Measurements from ENCODE around the gene ANKRD11. TPM values are rescaled to one million over a fixed set of nuclear protein-coding genes. Genes with fewer than 3 reads are reported as not detected.

Gene ANKRD11
- polyA plus RNA-seq, 1 experiment, result 48.1 TPM

DNA sequence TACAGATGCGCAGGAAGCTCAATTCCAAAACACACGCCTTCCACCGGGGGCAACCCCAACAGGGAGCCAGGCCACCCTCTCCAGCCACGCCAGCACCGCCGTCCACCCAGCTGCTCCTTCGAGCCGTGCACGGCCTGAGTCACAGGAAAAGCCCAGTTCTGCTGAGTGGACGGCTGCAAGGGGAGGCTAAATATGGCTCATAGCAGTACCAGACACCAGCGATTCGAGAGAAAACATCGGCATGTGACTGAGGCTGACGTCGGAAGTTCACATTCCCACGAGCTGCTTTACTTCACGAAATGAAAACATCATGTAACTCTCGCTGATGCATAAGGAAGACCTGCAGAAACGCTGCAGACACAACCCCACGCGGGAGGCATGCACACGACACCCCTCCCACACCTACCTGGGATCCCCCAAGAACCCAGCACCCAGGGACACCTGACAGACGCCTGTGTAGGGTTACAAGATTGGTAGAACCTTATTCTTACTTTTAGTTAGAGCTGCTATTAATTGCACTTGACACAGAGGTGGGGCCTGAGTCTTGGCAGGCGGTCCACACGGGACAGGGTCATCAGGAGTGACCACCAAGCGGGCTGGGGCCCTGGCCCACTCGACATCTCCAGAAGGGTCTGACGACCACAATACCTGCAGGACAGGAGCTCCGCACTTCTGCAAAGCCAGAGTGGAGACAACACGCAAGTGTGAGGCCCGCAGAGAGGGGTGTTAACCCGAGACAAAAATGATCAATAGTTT, 116.8 kb downstream of the ANKRD11 start:
- H3K27ac ChIP-seq (ENCODE audit: low read depth, low read length), result peak overlapping the region; percentile 31

DNA sequence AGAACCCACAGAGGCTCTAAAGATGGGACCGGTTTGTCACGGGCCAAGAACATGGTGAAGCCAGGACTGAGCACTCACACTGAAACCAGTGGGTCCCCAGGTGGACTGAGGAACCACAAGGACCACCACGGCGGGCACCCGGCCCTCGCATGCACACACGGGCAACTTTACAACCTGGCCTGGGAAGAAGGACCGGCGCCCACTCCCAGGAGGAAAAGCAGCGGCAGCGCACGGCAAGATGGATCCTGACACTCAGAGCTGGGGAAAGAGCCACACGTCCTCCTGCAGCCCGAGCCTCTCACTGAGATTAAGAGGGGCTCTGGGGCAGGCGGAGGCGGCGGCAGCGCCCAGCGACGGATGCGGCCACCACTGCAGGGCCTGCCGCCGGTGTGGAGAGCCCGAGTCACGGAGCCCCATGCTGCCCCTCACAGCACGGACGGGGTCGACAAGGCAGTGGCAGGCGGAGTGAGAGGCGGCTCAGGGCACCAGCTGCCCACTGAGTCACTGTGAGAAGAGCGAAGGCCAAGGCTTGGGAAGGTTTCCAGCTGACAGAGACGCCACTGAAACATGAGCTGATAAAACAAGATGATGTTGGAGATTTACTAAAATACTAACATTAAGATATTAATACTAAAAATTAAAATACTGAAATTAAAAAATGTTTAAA, 118.3 kb downstream of the ANKRD11 start:
- Histone ChIP-seq H3K4me3 (ENCODE audit: low read depth, low read length) (no peak overlapping the region), H3K27ac (ENCODE audit: low read depth, low read length) (no peak overlapping the region), H3K9me3 (ENCODE audit: control insufficient read depth, insufficient read depth, low read length) (peaks cover 14% of the 10 kb centered on the region), H3K27me3 (ENCODE audit: control insufficient read depth, insufficient read depth, low read length) (no peaks in the 10 kb centered on the region)
- DNase-seq (ENCODE audit: low read depth, low spot score), result no peak
- ChIA-PET CTCF (no interaction called here), POLR2A (no interaction called here)
- TF ChIP-seq, protein P1, sequence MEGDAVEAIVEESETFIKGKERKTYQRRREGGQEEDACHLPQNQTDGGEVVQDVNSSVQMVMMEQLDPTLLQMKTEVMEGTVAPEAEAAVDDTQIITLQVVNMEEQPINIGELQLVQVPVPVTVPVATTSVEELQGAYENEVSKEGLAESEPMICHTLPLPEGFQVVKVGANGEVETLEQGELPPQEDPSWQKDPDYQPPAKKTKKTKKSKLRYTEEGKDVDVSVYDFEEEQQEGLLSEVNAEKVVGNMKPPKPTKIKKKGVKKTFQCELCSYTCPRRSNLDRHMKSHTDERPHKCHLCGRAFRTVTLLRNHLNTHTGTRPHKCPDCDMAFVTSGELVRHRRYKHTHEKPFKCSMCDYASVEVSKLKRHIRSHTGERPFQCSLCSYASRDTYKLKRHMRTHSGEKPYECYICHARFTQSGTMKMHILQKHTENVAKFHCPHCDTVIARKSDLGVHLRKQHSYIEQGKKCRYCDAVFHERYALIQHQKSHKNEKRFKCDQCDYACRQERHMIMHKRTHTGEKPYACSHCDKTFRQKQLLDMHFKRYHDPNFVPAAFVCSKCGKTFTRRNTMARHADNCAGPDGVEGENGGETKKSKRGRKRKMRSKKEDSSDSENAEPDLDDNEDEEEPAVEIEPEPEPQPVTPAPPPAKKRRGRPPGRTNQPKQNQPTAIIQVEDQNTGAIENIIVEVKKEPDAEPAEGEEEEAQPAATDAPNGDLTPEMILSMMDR (IDR thresholded peaks at IDR 0.05; ENCODE audit: low read depth, low read length), result no peak

More for the DNA sequence above, 116.8 kb downstream of the ANKRD11 start:
- TF ChIP-seq, protein P1 (IDR thresholded peaks at IDR 0.05; ENCODE audit: low read depth, low read length), result no peak
- ChIA-PET POLR2A (no interaction called here), CTCF (no interaction called here)
- no peak for DNase-seq (ENCODE audit: low read depth, low spot score)
- H3K9me3 ChIP-seq (ENCODE audit: control insufficient read depth, insufficient read depth, low read length), result peaks cover 14% of the 10 kb centered on the region
- H3K27me3 ChIP-seq (ENCODE audit: control insufficient read depth, insufficient read depth, low read length), result no peaks in the 10 kb centered on the region
- H3K4me3 ChIP-seq (ENCODE audit: low read depth, low read length), result no peak overlapping the region

DNA sequence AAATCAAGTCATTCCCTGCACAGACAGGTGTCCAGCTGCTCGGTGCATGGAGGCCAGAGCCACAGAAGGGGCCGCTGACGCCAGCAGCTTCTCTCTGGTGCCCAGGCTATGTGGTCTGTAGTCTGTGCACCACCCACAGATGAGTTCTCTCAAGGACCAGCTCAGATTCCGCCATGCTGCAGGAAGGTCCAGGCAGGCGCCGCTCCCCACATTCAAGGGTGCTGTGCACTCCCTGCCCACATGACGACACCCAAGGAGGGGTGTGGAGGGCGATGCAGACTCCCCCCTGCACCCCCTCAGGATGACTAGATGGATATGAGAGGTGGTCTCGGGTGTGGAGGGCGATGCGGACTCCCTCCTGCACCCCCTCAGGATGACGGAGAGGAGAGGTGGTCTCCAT, 119.0 kb downstream of the ANKRD11 start:
- DNase-seq (ENCODE audit: low read depth, low spot score), result no peak
- Histone ChIP-seq H3K27me3 (ENCODE audit: control insufficient read depth, insufficient read depth, low read length) (no peaks in the 10 kb centered on the region), H3K27ac (ENCODE audit: low read depth, low read length) (no peak overlapping the region), H3K4me3 (ENCODE audit: low read depth, low read length) (no peak overlapping the region), H3K9me3 (ENCODE audit: control insufficient read depth, insufficient read depth, low read length) (peaks cover 10% of the 10 kb centered on the region)
- ChIA-PET CTCF (no interaction called here), POLR2A (interaction anchor here (0.6 kb wide), 1 partner anchor 55 kb away, joined by 3 read pairs; no protein-coding TSS in a partner anchor)
- TF ChIP-seq, protein P1 (IDR thresholded peaks at IDR 0.05; ENCODE audit: low read depth, low read length), result no peak

DNA sequence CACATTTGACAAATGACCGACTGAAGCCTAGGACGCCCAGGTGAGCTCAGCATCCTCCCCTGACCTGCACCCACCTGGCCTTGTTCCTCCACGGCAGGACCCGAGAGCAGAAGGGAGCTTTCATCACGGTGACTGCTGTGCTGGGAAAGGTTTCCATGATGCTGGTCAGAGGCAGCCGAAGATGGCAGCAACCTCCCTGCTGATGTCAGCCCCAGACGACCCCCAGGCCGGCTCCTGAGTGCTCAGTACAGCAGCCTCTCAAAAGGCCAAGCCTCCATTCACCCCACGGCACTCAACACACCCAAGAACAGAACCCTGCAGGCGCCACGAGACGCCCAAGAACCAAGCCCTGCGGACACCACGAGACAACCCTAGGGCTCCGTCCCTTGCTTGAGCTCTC, 119.8 kb downstream of the ANKRD11 start:
- DNase-seq (ENCODE audit: low read depth, low spot score), result no peak
- Histone ChIP-seq H3K27ac (ENCODE audit: low read depth, low read length) (no peak overlapping the region), H3K27me3 (ENCODE audit: control insufficient read depth, insufficient read depth, low read length) (no peaks in the 10 kb centered on the region), H3K4me3 (ENCODE audit: low read depth, low read length) (no peak overlapping the region), H3K9me3 (ENCODE audit: control insufficient read depth, insufficient read depth, low read length) (peaks cover 2% of the 10 kb centered on the region)
- CTCF ChIA-PET, result no interaction called here
- POLR2A ChIA-PET, result interaction anchor here (0.7 kb wide), 1 partner anchor 118 kb away, joined by 4 read pairs; no protein-coding TSS in a partner anchor
- TF ChIP-seq, protein P1 (IDR thresholded peaks at IDR 0.05; ENCODE audit: low read depth, low read length), result no peak

DNA sequence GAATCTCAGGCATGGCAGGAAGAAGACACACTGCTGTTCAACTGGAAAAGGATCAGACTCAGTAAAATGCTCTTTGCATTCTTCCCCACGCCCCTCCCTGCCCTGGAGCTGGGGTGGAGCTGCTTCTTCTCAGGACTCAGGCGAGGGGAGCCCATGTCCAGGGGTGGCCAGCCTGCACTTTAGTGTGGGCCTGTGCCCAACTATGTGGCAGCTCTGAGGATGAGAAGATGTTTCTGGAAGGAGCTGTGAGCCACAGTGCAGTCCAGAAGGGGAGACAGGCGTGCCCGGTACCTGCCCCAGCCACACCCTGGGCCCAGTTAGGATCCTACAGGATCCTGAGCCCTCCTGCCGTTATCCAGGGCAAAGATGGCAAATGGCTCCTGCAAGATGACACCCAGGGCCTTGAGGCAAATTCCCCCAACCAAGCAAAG, 120.3 kb downstream of the ANKRD11 start:
- Histone ChIP-seq H3K4me3 (ENCODE audit: low read depth, low read length) (no peak overlapping the region), H3K9me3 (ENCODE audit: control insufficient read depth, insufficient read depth, low read length) (peaks cover 2% of the 10 kb centered on the region; the same call in 1 of the 2 replicates), H3K27ac (ENCODE audit: low read depth, low read length) (peak overlapping the region; percentile 21), H3K27me3 (ENCODE audit: control insufficient read depth, insufficient read depth, low read length) (no peaks in the 10 kb centered on the region)
- TF ChIP-seq, protein P1 (IDR thresholded peaks at IDR 0.05; ENCODE audit: low read depth, low read length), result no peak
- POLR2A ChIA-PET, result interaction anchor here (0.7 kb wide), 1 partner anchor 119 kb away, joined by 4 read pairs; no protein-coding TSS in a partner anchor
- DNase-seq (ENCODE audit: low read depth, low spot score), result no peak
- CTCF ChIA-PET, result no interaction called here
